Large intestine (tissue), 12 donors: ENCODE measurements around the gene PCDHGC5. TPM values are rescaled to one million over a fixed set of nuclear protein-coding genes. Genes with fewer than 3 reads are reported as not detected.

Experiments used
- DNase-seq, 2 donors: peaks; one replicate each; pipeline versions ENCODE4 v3.0.0 to v3.0.0-alpha.2; 2013
- H3K27ac ChIP-seq: one replicate; pipeline ENCODE4 v1.5.1; 2013; ENCODE audit warnings: low read length
- H3K27me3 ChIP-seq: 2 replicates; pipeline ENCODE4 v1.6.1; 2013; ENCODE audit warnings: low read length; ENCODE audit not compliant: control insufficient read depth, insufficient read depth
- H3K36me3 ChIP-seq: 2 replicates; pipeline ENCODE4 v1.6.1; 2013; ENCODE audit warnings: low read length; ENCODE audit not compliant: control insufficient read depth, insufficient read depth
- H3K4me1 ChIP-seq: one replicate; pipeline ENCODE4 v1.6.1; 2013; ENCODE audit warnings: low read length; ENCODE audit not compliant: control insufficient read depth, insufficient read depth
- H3K4me3 ChIP-seq: one replicate; pipeline ENCODE4 v1.5.1; 2013; ENCODE audit warnings: low read length
- H3K9me3 ChIP-seq: one replicate; pipeline ENCODE4 v1.6.1; 2013; ENCODE audit warnings: mild to moderate bottlenecking, low read depth, low read length, moderate library complexity; ENCODE audit not compliant: control insufficient read depth
- WGBS: methylation state at CpG from one replicate; pipeline ENCODE4 v1.1.5; 2013; ENCODE audit warnings: low lambda C conversion rate; ENCODE audit not compliant: insufficient coverage; 5-methylcytosine and 5-hydroxymethylcytosine counted together
- long read RNA-seq, 11 donors: transcript quantifications; one replicate each; lab custom pipeline, GENCODE V29; 2026
- polyA plus RNA-seq: library from polyadenylated mRNA; unstranded; fragments of 120-200 nt; gene quantifications from one replicate; pipeline ENCODE4 v1.2.1, GENCODE V29; 2013

Gene PCDHGC5
- 0.39 TPM for polyA plus RNA-seq
- long read RNA-seq, donor 1, result 0 reads
- long read RNA-seq, donor 2, result 0 reads
- long read RNA-seq, donor 3, result 0 reads
- long read RNA-seq, donor 4, result 0 reads
- long read RNA-seq, donor 5, partial matches to known transcripts, result 0 of 1 reads
- long read RNA-seq, donor 5, other reads (novel, unspliced or antisense), result 0 of 1 reads
- long read RNA-seq, donor 6, result 0 reads
- long read RNA-seq, donor 7, result 0 reads
- long read RNA-seq, donor 8, result 0 reads
- long read RNA-seq, donor 9, result 0 reads
- long read RNA-seq, donor 10, result 0 reads
- long read RNA-seq, donor 11, result 0 reads

GRCh38 chr5:141488591-141489561 is at the start of gene PCDHGC5:
Gene PCDHGC5, plus strand, starts transcription at chr5:141489081. Its CDS starts 160 bp downstream, at chr5:141489241.
- no peak within 1 kb of the TSS for H3K27ac ChIP-seq
- no peak for DNase-seq
- peaks cover 13% of the 10 kb centered on the region for H3K9me3 ChIP-seq
- no CpG with 5 or more reads among the region's 14 CpGs for WGBS
- H3K4me3 ChIP-seq, result no peak within 1 kb of the TSS
- H3K36me3 ChIP-seq, result peaks cover 17% of the 10 kb centered on the region
- H3K27me3 ChIP-seq, result peaks cover 90% of the 10 kb centered on the region
- no peaks in the 10 kb centered on the region for H3K4me1 ChIP-seq

DNA sequence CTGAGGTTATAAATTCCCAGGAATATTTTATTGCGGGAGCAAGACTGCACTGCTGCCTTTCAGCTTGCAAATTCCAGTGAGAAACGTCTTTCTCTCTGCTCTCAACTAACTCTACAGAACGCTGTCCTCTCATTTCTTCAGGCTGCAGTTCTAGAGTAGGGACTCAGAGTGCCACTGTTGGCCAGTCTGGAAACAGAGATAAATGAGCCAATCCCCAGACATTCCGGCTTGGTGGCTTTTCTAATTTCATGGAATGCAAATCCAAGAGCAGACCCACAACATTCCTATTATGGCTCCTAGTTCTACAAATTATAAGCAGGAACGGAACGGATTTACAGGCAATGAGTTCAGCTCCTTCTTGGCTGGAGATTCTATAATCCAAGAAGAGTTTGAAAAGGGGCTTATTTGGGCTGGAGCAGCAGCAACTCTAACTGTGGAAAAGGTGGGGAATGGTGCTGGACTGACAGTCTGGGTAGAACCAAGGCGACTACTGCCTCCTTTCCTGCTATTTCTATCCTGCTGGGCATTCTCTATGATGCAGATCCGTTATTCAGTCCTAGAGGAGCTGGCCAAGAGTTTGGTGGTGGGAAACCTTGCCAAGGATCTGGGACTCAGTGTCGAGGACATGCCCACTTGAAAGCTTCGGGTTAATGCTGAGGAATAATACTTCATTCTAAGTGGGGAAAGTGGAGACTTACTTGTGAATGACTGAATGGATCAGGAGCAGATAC is 49.3 kb upstream of the PCDHGC5 start:
- H3K36me3 ChIP-seq, result no peaks in the 10 kb centered on the region
- no peaks in the 10 kb centered on the region for H3K27me3 ChIP-seq
- DNase-seq, result no peak
- no CpG with 5 or more reads among the region's 10 CpGs for WGBS
- peaks cover 21% of the 10 kb centered on the region for H3K9me3 ChIP-seq
- no peaks in the 10 kb centered on the region for H3K4me1 ChIP-seq
- H3K4me3 ChIP-seq, result no peak overlapping the region
- H3K27ac ChIP-seq, result no peak overlapping the region

GRCh38 chr5:141440341-141440740 is 48.5 kb upstream of the PCDHGC5 start:
- H3K9me3 ChIP-seq, result peaks cover 21% of the 10 kb centered on the region
- H3K4me1 ChIP-seq, result no peaks in the 10 kb centered on the region
- no peak for DNase-seq
- no peaks in the 10 kb centered on the region for H3K36me3 ChIP-seq
- H3K27ac ChIP-seq, result no peak overlapping the region
- WGBS, result 100% methylated on average over 1 of the region's 9 CpGs
- no peaks in the 10 kb centered on the region for H3K27me3 ChIP-seq
- H3K4me3 ChIP-seq, result no peak overlapping the region

GRCh38 chr5:141441571-141442170 is 47.2 kb upstream of the PCDHGC5 start:
- no peak for DNase-seq
- Histone ChIP-seq H3K27me3 (no peaks in the 10 kb centered on the region), H3K27ac (no peak overlapping the region), H3K4me3 (no peak overlapping the region), H3K4me1 (no peaks in the 10 kb centered on the region), H3K36me3 (no peaks in the 10 kb centered on the region), H3K9me3 (peaks cover 21% of the 10 kb centered on the region)
- WGBS, result no CpG with 5 or more reads among the region's 50 CpGs

DNA sequence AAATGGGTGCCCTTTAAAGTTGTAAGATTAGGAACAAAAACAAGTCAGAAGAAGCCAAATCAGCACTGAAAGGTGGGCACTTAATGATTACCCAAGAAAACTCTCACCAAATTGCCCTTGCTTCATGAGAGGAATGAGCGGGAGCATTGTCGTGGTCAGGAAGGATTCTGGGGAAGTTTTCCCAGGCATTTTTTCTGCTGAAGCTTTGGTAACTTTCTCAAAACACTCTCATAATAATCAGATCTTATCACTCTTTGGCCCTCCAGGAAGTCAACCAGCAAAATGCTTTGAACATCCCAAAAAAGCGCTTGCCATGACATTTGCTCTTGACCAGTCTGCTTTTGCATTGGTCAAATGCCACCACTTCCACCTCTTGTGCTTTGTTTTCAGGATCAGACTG is 23.5 kb upstream of the PCDHGC5 start:
- no peaks in the 10 kb centered on the region for H3K4me1 ChIP-seq
- H3K9me3 ChIP-seq, result no peaks in the 10 kb centered on the region
- no peaks in the 10 kb centered on the region for H3K36me3 ChIP-seq
- WGBS, result no CpG with 5 or more reads among the region's 3 CpGs
- no peak for DNase-seq
- no peak overlapping the region for H3K27ac ChIP-seq
- no peak overlapping the region for H3K4me3 ChIP-seq
- no peaks in the 10 kb centered on the region for H3K27me3 ChIP-seq

- peaks cover 9% of the 10 kb centered on the region for H3K4me1 ChIP-seq
- H3K27ac ChIP-seq, result peak within 1 kb of the TSS; percentile 51
- H3K27me3 ChIP-seq, result peaks cover 35% of the 10 kb centered on the region
- no peaks in the 10 kb centered on the region for H3K9me3 ChIP-seq
- H3K36me3 ChIP-seq, result no peaks in the 10 kb centered on the region
- DNase-seq, result peak; percentile 72 to 82
- peak within 1 kb of the TSS; percentile 56 for H3K4me3 ChIP-seq
- no CpG with 5 or more reads among the region's 28 CpGs for WGBS
These were observed 13.2 kb upstream of the PCDHGC5 start, which contains the start of gene PCDHGC3 for GRCh38 chr5:141475625-141476131. Gene PCDHGC3, plus strand, starts transcription at chr5:141475966. Its CDS starts 151 bp downstream, at chr5:141476117.

DNA sequence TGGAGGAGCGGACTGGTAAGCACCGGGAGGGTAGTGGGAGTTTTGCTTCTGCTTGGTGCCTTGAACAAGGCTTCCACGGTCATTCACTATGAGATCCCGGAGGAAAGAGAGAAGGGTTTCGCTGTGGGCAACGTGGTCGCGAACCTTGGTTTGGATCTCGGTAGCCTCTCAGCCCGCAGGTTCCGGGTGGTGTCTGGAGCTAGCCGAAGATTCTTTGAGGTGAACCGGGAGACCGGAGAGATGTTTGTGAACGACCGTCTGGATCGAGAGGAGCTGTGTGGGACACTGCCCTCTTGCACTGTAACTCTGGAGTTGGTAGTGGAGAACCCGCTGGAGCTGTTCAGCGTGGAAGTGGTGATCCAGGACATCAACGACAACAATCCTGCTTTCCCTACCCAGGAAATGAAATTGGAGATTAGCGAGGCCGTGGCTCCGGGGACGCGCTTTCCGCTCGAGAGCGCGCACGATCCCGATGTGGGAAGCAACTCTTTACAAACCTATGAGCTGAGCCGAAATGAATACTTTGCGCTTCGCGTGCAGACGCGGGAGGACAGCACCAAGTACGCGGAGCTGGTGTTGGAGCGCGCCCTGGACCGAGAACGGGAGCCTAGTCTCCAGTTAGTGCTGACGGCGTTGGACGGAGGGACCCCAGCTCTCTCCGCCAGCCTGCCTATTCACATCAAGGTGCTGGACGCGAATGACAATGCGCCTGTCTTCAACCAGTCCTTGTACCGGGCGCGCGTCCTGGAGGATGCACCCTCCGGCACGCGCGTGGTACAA is 12.6 kb upstream of the PCDHGC5 start:
- DNase-seq, result peak; percentile 52 to 69
- Histone ChIP-seq H3K36me3 (no peaks in the 10 kb centered on the region), H3K27ac (peak overlapping the region; percentile 51), H3K4me3 (peak overlapping the region; percentile 56), H3K27me3 (peaks cover 35% of the 10 kb centered on the region), H3K9me3 (no peaks in the 10 kb centered on the region), H3K4me1 (peaks cover 9% of the 10 kb centered on the region)
- no CpG with 5 or more reads among the region's 58 CpGs for WGBS

- Histone ChIP-seq H3K27me3 (peaks cover 35% of the 10 kb centered on the region), H3K36me3 (no peaks in the 10 kb centered on the region), H3K9me3 (no peaks in the 10 kb centered on the region), H3K4me1 (peaks cover 9% of the 10 kb centered on the region), H3K4me3 (peak overlapping the region; percentile 56), H3K27ac (no peak overlapping the region)
- no CpG with 5 or more reads among the region's 24 CpGs for WGBS
- DNase-seq, result no peak
These were observed 11.8 kb upstream of the PCDHGC5 start for GRCh38 chr5:141477044-141477575.

DNA sequence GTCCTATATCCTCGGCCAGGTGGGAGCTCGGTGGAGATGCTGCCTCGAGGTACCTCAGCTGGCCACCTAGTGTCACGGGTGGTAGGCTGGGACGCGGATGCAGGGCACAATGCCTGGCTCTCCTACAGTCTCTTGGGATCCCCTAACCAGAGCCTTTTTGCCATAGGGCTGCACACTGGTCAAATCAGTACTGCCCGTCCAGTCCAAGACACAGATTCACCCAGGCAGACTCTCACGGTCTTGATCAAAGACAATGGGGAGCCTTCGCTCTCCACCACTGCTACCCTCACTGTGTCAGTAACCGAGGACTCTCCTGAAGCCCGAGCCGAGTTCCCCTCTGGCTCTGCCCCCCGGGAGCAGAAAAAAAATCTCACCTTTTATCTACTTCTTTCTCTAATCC is 11.1 kb upstream of the PCDHGC5 start:
- H3K27me3 ChIP-seq, result peaks cover 38% of the 10 kb centered on the region

More for the DNA sequence above, 11.1 kb upstream of the PCDHGC5 start:
- Histone ChIP-seq H3K36me3 (no peaks in the 10 kb centered on the region), H3K27ac (no peak overlapping the region), H3K4me3 (peak overlapping the region; percentile 13), H3K9me3 (no peaks in the 10 kb centered on the region), H3K4me1 (peaks cover 9% of the 10 kb centered on the region)
- DNase-seq, result no peak
- 0% methylated on average over 3 of the region's 13 CpGs for WGBS
